ENCODE data around the gene ADGRV1.
"Not testable (repeated sequence)": the region's sequence is repeated elsewhere in the genome, so short reads cannot be mapped to it uniquely, and the experiment has no call there.

ADGRV1 gene

DNA sequence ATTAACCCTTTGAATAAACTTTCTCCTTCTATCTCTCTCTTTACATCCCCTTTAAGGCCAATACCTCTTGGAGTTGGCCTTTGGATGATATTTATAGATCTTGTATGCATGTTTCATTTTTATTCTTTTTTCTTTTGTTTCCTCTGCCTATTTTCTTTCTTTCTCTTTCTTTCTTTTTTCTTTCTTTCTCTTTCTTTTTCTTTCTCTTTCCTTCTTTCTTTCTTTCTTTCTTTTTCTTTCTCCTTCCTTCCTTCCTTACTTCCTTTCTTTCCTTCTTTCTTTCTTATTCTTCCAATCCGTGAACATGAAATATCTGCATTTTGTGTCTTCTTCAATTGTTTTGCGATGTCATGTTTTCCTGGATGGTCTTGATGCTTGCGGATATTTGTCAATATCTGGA lies 276.1 kb downstream of the ADGRV1 start:
- no peak for DNase-seq

DNA sequence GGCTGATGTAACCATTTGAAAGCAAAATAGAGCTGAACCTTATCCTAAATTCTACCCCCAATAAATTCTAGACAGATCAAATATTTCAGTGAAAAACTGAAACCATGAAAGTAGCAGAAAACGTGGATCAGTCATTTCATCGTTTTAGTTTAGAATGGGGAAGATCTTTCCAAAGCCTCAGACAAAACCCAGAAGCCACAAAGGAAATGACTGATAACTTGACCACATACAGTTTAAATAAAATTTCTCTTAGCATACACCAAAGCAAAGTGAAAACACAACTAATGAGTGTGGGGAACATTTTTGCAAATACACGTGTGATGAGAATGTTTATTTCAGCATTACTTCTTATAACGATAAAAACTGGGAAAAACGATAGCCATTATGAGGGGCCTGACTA lies 284.8 kb downstream of the ADGRV1 start:
- no peak for DNase-seq

DNA sequence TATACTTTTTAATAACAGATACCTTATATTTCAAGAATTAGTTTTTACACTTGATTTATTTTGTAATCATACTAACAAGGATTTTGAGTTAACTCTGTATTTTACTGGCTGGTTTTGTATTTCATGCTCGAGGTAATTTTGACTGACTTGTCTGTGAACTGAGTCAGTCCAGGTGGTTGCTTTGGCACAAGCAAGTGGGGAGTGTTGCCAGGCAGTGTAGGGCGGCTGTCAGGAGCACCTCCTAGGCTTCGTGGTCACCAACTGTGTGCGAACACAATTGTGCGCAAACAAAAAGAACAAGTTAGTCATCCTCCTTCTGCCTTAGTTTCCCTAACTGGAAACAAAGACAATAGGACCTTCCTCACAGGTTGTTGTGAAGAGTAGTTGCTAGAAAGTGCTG lies 286.3 kb downstream of the ADGRV1 start:
- DNase-seq, result no peak

DNA sequence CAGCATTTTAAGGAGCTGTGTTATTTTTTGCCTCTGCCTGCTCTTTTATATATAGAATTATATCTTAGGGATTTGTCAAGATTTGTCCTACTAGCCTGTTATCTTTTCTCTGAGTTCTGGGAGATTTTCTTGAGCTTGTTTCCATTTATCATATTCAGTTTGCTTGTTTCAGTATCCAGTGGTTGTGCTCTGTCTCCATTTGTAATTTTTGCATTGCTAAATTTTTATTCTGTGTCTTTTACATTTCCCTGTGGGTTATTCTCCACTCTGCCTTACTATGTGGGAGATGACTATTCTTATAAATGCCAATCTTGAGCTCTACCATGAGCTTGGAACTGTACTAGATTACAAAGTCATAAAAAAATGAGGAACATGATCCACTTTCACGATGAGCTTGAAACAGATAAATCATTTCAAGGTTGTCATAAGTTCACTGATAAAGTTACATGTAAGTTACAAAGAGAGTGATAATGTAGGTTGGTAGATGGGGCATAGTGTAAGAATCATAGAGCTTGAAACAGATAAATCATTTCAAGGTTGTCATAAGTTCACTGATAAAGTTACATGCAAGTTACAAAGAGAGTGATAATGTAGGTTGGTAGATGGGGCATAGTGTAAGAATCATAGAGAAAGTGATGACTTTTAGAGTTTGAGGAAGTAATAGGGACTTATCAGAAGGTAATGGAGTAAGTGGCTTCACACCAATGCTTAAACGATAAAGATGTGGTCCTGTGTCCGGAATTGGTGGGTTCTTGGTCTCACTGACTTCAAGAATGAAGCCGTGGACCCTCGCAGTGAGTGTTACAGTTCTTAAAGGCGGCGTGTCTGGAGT lies 287.3 kb downstream of the ADGRV1 start:
- no peak for DNase-seq

DNA sequence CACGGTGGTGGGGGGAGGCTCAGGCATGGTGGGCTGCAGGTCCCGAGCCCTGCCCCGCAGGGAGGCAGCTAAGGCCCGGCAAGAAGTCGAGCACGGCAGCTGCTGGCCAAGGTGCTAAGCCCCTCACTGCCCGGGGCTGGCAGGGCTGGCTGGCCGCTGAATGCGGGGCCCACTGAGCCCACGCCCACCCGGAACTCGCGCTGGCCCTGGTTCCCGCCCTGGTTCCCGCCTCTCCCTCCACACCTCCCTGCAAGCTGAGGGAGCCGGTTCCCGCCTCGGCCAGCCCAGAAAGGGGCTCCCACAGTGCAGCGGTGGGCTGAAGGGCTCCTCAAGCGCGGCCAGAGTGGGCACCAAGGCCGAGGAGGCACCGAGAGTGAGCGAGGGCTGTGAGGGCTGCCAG lies 289.0 kb downstream of the ADGRV1 start:
- DNase-seq, result not testable (repeated sequence)

DNA sequence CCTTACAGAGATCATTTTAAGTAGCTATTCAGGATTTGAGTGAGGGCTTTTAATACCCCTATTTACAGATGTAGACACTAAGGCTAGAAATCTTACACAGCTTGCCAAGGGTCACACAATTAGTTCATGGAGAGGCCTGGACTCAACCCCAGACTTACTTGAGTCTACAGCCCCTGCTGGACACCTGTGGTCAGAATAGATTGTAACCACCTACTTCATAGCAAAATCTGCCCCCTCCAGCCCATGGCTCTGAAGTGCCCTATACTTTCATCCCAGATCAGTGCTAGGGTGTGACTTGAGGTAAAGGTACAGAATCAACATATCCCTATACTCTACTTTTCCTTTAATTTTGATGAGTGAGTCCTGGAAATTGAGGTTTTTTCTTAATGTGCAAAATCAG lies 291.3 kb downstream of the ADGRV1 start:
- no peak for DNase-seq

DNA sequence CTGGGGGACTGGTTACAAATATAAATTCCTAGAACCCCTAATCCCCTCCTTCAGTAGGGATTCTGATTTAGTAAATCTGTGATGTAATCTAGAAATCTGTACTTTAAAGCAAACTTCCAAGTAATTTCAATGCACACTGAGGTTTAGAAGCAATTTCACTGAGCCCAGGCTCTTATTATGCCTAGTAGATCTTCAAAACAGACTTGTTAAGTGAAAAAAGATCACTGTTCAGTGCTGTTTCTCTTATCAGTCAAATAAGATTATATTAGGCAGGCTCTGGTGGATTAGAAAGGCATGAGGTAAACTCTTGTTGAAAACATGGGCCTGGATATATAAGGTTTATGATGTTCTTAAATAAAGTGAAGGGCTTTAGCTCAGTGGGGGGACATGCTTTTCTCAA lies 293.9 kb downstream of the ADGRV1 start:
- no peak for DNase-seq

DNA sequence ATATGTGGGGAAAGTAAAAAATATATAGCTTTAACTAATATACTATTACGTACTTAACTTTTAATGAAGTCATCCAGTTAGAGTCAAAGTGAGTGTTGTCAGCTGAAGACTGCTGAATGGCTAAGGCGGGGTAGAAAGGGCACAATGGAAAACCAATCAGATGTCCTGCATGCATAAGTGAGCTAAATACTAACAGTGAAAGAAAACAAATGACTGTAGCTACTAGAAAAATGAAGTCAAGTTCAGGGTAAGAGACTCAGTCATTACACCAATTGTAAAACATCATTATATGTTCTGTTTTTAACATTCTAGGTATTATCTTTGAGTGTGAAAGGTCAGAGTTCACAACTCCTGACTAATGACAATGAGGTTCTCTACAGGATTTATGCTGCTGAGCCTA lies 295.2 kb downstream of the ADGRV1 start:
- DNase-seq, result no peak

DNA sequence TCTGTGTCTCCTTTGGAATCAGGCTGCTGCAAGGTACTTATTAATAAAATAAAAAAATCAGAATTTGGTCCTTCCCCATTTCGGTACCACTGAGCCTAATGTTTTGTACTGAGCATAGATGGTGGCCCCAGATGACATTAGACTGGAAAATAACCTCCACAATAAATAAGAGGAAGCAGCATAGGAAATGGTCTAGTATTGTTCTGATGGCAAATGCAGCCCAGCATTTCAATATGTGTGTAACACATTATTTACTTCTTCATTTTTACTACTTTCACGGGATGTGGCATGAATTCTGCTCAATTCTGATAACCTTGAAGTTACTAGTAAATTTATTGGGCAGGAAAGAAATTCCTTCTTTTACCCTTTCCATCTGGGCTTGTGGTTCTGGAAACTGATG lies 295.6 kb downstream of the ADGRV1 start:
- DNase-seq, result no peak

DNA sequence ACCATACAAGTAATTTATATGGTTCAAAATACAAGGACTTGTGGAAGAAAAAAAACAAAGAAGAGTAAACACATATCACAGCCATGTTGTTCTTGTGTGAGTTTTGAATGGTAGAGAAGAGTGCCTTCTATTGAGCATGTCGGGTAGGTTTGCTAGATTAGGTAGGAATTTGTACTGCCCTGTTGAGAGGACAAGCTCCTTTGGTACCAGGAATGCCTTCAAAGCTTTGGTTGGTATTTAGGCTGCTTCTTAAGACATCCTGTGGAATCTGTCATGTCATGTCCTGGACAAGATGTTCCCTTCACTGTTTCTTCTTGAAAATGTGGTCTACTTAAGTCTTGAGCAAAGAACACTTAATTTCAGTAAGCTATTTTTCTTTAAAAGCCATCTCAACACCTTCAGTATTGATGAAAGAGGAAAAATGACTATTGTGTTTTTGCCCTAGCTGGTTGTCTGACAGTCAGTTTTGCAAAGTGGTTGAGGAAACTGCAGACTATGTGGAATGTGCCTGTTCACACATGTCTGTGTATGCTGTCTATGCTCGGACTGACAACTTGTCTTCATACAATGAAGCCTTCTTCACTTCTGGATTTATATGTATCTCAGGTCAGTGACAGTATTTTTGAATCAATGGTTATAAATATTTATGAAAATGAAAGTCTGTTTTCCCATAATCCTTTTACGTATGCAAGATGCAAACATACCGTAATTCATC lies 296.9 kb downstream of the ADGRV1 start:
- no peak for DNase-seq

DNA sequence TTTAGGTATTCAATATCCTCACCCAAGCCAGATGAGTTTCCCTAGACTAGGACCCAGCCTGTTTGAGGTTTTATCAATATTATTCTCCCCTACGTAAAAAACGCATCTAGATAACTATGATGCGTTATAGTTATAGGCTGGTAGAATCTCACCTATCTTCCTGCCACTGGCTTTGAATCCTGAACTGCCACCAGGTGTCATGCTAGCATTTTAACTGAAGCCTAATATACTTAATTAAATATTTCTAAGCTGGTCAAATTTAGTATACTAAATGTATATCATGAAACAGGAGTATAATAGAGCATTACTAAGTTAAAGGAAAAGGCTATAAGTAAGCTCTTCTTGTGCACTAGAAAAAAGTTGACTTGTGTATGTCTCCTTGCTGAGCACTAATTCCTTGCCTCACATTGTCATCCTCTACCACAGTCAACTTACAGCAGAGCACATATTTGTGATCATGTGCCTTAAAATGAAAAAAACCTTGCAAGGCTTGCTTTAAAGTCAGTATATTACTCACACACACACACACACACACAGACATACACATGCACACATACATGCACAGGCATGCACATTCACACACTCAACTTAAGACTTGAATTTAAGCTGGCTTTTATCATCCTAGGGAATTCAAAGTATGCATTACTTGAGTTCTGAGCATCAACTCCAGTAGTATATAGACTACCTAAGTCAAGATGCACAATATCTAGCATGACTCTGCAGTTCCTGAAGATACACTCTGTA lies 303.4 kb downstream of the ADGRV1 start:
- DNase-seq, result no peak

DNA sequence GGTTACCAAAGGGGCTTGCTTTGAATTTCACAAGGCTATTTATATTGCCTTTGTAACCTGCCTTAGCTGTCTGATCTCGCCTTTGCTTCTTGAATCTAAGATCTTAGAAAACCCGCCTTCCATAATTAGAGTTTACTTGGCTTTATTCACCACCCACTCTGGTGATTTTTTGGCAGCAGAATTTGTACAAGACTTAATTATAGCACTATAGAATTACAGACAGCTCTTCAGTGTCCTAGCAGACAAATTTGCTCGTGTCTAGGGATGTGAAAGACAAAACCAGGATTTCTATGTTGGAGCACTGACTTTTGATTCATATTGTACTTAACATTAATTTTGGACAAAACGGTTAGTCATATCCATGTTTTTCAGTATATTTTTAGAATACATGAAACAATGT lies 306.6 kb downstream of the ADGRV1 start:
- DNase-seq, result no peak

DNA sequence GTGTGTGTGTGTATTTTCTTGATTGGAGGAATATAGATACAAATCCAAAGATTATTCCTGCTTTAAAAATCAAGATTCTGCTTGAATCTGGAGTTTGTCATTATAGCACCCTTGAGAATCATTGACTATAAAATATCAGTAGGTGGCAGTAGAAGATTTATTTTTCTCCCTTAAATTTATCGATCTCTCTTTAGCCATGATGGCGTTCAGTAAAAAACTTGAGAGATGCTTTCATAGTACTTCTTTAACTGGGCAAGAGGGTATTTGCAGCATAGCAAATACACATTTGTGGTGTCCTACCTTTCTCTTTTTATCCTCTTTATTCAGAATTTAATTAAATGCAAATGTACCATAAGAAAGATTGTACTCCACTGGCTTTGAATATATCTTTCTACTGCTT lies 307.7 kb downstream of the ADGRV1 start:
- peak in 1 of 2 experiments; percentile 8 for DNase-seq

DNA sequence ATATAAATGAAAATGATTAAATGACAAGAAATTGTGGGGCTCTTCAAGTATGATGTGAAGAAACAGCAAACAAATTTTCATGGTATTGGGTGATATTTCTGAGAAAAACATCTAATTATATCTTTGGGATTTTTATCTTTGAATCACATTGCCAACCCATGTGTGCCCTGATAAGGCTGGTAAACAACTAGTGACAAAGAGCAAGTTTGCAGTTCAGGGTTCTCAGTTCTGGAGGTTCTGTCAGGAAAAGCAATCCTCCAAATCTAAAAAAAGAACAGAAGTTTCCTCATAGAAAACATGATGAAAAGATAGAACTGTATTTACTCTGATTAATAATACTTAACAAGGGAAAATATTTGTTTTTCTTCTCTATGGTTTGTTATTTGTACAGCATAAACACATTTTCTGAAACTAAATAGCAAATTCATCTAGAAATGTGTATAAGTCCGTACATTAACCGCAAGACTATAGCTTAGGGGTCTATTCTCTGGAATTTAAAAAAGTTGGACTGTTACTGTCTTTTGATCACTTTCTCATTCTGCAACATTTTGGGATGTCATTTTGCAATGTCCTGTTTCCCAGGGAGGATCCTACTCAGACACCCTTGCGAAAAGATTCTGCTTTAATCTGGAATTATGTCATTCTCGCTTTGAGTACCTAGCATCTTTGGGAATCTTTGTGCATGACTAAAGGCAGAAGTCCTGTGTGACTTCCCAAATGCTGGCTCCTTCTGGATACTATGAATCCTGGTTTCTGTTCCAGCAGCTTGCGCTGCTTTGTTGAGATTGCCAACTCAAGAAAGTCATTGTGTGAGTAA lies 308.5 kb downstream of the ADGRV1 start:
- DNase-seq, result no peak

DNA sequence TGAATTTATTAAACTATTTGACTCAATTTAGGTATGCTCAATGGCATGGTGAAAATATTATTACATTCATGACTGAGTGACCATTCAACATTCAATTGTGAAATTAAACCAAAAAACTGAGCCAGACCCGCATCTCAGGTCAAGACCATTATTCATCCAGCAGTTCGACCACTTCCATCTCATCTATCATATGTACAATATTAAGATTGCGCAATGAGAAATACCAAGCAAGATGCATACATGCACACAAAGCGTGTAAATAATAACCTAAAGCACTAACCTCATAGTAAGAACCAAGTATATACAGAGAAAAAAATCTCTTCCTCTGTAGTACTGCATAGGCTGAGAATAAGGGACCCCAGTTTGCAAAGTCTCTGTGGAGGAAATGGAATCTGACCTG lies 310.2 kb downstream of the ADGRV1 start:
- DNase-seq, result no peak

DNA sequence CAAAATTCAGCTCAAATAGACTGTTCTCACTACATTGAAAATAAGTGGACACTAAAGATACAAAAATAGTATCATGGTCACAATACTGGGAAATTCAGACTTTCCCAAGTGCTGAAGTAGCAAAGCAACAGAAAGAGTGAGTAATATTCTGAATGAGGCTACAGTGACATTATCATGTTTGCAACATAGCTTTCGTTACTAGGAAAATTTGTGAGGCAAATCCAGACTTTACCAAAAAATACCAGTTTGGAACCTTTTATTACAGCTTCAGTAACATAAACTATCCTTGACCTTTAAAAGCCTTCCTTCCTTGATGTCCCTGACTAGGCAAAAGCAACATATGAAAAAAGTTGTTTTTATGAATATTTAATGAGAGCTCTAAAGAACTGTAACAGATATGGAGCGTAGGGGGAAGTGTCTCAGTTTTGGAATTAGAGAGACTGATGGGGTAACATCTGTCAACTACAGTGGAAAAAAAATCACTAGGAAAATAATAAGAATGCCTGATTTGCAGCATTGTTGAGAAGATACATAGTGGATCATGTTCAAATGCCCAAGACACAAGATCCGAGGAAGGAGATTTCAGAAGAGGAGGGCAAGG lies 312.9 kb downstream of the ADGRV1 start:
- no peak for DNase-seq

DNA sequence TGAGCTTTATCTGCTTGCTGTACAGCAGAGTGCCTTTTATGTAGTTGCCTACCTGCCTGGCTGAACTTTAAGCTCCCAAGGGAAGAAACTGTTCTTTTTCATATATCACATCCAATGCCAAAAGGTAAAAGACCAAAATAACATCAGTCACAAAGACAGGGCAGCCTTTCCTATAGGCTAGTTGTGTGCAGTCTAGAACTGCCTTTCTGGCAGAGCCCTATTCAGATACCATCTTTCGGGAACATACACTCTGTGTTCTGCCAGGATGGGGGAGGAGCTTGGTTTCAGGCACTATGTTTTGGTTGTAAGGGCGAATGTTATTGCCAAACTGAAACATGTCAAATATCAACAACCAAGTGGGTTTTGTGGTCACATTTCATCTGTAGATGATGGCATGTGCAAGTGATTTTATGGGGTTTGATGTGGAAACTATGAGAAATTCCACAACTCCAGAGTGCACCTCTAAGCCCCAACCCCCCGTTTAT lies 314.5 kb downstream of the ADGRV1 start:
- no peak for DNase-seq

DNA sequence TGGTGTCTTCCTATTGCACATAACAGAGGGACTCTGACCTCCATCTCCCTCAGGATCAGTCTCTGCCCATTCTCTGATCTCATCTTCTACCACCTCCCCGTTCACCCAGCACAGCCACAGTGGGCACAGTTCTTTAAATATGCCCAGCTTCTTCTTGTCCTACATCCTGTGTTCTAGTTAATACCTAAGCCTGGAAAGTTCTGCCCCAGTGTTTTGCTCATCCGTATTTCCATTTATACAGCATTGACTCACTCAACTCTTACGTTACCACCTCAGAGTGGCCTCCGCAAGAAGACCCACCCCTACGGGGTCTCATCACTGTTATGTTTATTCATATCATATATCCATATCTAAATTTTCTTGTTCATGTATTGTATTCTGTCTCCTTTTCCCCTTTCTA lies 315.5 kb downstream of the ADGRV1 start:
- DNase-seq, result no peak

DNA sequence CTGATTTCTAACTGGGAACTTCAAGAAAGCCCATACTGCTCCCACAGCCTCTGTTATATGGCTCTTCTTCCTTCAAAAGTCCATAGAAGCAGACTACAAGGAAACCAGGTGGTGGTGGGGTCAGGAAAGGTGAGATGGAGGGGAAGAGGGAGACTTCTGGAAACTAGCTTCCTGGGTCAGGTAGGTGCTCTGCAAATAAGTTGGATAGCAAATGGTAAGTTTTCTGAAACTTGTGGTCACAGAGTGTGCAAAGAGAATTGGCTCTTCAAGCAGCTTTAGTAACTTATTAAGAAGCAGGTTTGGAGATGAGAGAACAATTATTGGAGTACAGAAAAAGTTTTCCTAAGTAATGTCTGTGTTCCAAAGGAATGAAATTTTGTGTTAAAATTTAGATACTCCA lies 316.9 kb downstream of the ADGRV1 start:
- DNase-seq, result no peak

DNA sequence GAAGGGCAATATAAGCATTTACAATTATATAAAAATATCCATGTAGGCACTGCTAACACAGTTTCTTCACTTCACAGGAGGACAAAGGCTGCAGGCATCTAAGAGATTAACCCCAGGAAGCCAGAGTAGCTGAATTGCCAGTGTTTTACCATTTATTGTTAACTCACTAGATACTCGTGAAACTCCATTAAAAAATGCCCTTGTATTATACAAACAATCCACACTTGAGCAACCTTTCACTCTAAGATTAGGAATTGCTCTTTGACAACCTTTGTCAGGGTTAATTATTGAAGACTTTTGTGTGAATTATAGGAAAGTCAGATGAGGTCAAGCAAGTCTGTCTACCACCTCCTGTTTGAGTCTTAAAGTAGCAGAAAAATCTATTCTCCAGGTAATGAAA lies 317.8 kb downstream of the ADGRV1 start:
- no peak for DNase-seq

DNA sequence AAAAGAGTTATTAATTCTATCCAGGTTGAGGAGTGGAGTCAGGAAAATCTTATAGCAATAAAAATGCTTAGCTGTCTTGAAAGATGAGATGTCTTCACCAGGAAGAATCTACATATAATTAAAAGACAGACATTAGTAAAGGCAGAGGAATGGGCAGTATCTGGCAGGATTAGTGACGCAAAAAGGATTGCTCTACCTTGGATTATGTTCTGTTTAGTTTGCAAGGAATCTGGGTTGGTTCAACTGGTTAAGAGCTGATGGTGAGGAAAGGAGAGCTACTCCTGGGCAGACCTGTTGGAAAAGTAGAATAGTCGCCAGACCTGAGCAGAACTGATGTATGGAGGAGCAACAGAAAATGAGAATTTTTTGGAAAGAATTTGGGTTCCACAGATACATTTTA lies 318.5 kb downstream of the ADGRV1 start:
- DNase-seq, result no peak

DNA sequence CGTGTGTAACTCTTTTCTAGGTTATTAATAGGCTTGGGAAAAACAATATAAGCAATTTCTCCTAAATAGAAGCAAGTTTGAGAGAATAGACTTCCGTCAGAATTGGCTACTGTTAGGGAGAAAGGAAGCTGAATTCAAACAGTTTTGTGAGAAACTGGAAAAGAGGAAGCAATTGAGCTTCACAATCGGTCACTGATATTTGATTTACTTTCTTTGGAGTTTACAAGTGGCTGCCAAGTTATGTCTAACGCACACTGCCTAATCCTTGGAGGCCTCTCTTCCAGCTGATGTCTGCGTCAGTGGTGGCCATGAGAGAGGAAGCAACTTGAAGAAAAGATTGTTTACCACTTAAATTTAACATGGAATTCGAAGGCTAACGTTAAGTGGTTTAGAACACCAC lies 319.5 kb downstream of the ADGRV1 start:
- no peak for DNase-seq
